ENCODE results near the gene TPSAB1. TPM values are rescaled to one million over a fixed set of nuclear protein-coding genes. Genes with fewer than 3 reads are reported as not detected.
A peak's percentile ranks its signal among the peaks of the same experiment; 100 is the strongest.

The TPSAB1 gene
- polyA plus RNA-seq, 1 donor: 0.30 TPM

GRCh38 chr16:1287982-1288670, 47.6 kb downstream of the TPSAB1 start:
- Histone ChIP-seq H3K4me1 (ENCODE audit: control insufficient read depth, insufficient read depth, low read length) (peaks cover 8% of the 10 kb centered on the region), H3K27me3 (ENCODE audit: control insufficient read depth, insufficient read depth, low read length) (peaks cover 50% of the 10 kb centered on the region), H3K4me3 (ENCODE audit: low read length) (no peak overlapping the region), H3K27ac (ENCODE audit: low read length) (no peak overlapping the region), H3K36me3 (ENCODE audit: control insufficient read depth, insufficient read depth, low read length) (no peaks in the 10 kb centered on the region), H3K9me3 (ENCODE audit: control insufficient read depth, low read depth, low read length) (no peaks in the 10 kb centered on the region)
- DNase-seq: no peak
- WGBS (ENCODE audit: insufficient coverage, low lambda C conversion rate): no CpG with 5 or more reads among the region's 40 CpGs

- H3K36me3 ChIP-seq (ENCODE audit: control insufficient read depth, insufficient read depth, low read length): no peaks in the 10 kb centered on the region
- no CpG with 5 or more reads among the region's 20 CpGs for WGBS (ENCODE audit: insufficient coverage, low lambda C conversion rate)
- no peaks in the 10 kb centered on the region for H3K9me3 ChIP-seq (ENCODE audit: control insufficient read depth, low read depth, low read length)
- peaks cover 50% of the 10 kb centered on the region for H3K27me3 ChIP-seq (ENCODE audit: control insufficient read depth, insufficient read depth, low read length)
- no peak overlapping the region for H3K27ac ChIP-seq (ENCODE audit: low read length)
- H3K4me1 ChIP-seq (ENCODE audit: control insufficient read depth, insufficient read depth, low read length): peaks cover 8% of the 10 kb centered on the region
- DNase-seq: no peak
- H3K4me3 ChIP-seq (ENCODE audit: low read length): no peak overlapping the region
Observed at GRCh38 chr16:1288813-1289476, 48.4 kb downstream of the TPSAB1 start.

GRCh38 chr16:1289477-1289866, 49.0 kb downstream of the TPSAB1 start:
- WGBS (ENCODE audit: insufficient coverage, low lambda C conversion rate): no CpG with 5 or more reads among the region's 17 CpGs
- Histone ChIP-seq H3K27ac (ENCODE audit: low read length) (no peak overlapping the region), H3K27me3 (ENCODE audit: control insufficient read depth, insufficient read depth, low read length) (peaks cover 50% of the 10 kb centered on the region), H3K4me1 (ENCODE audit: control insufficient read depth, insufficient read depth, low read length) (peaks cover 8% of the 10 kb centered on the region), H3K36me3 (ENCODE audit: control insufficient read depth, insufficient read depth, low read length) (no peaks in the 10 kb centered on the region), H3K9me3 (ENCODE audit: control insufficient read depth, low read depth, low read length) (no peaks in the 10 kb centered on the region), H3K4me3 (ENCODE audit: low read length) (no peak overlapping the region)
- DNase-seq: no peak

DNA sequence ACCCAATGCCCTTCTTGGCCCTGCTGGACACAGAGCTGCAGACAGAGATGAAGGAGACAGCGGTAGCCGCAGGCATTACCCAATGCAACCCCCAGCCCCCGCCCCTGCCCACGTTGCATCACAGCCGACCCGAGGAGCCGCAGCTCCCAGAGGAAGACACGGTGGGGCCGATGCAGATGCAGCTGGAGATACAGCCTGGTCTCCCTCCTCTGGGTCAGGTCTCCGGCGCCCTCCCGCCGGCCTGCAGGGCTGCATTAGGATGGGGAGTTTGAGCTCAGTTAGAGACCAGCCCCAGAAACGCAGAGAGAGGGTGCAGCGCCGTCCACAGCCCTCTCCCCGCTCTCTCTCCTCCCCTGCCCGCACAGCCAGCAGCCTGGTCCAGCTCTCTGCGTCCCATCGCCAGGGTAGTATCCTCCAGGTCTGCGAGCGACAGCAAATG, 49.6 kb downstream of the TPSAB1 start:
- no CpG with 5 or more reads among the region's 22 CpGs for WGBS (ENCODE audit: insufficient coverage, low lambda C conversion rate)
- no peak overlapping the region for H3K4me3 ChIP-seq (ENCODE audit: low read length)

DNA sequence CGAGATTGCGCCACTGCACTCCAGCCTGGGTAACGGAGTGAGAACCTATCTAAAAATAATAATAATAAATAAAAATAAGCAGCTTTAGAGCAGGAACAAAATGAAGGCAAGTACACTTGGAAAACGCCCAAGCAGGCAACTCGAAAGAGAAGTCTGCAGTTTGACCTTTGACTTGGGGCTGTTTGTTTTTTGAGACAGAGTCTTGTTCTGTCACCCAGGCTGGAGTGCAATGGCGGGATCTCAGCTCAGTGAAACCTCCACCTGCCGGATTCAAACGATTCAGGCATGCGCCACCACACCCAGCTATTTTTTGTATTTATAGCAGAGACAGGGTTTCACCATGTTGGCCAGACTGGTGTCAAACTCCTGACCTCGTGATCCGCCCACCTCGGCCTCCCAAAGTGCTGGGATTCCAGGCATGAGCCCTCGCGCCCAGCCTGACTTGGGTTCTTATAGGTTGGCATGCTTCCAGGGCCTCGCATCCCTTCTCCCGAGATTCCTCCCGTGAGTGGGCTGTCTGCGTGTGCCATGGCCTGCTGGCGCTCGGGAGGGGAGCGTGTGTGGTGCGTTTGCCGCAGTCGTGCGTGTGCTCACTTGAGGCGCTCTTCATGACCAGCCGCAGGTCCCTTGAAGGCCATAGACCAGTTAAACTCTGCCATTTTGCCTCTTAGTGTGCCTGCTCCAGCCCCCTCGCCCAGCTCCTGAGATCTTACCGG, 50.5 kb downstream of the TPSAB1 start:
- H3K4me3 ChIP-seq (ENCODE audit: low read length): no peak overlapping the region
- peaks cover 45% of the 10 kb centered on the region for H3K27me3 ChIP-seq (ENCODE audit: control insufficient read depth, insufficient read depth, low read length)
- no peaks in the 10 kb centered on the region for H3K36me3 ChIP-seq (ENCODE audit: control insufficient read depth, insufficient read depth, low read length)
- no peaks in the 10 kb centered on the region for H3K9me3 ChIP-seq (ENCODE audit: control insufficient read depth, low read depth, low read length)
- peak in 1 of 2 donors; percentile 38 for DNase-seq
- no peak overlapping the region for H3K27ac ChIP-seq (ENCODE audit: low read length)
- 50% methylated on average over 2 of the region's 29 CpGs for WGBS (ENCODE audit: insufficient coverage, low lambda C conversion rate)
- peaks cover 8% of the 10 kb centered on the region for H3K4me1 ChIP-seq (ENCODE audit: control insufficient read depth, insufficient read depth, low read length)

More for the DNA sequence above, 49.6 kb downstream of the TPSAB1 start:
- Histone ChIP-seq H3K36me3 (ENCODE audit: control insufficient read depth, insufficient read depth, low read length) (no peaks in the 10 kb centered on the region), H3K27ac (ENCODE audit: low read length) (no peak overlapping the region), H3K27me3 (ENCODE audit: control insufficient read depth, insufficient read depth, low read length) (peaks cover 50% of the 10 kb centered on the region), H3K4me1 (ENCODE audit: control insufficient read depth, insufficient read depth, low read length) (peaks cover 8% of the 10 kb centered on the region), H3K9me3 (ENCODE audit: control insufficient read depth, low read depth, low read length) (no peaks in the 10 kb centered on the region)
- DNase-seq: no peak

GRCh38 chr16:1291576-1291974, 51.1 kb downstream of the TPSAB1 start:
- Histone ChIP-seq H3K27me3 (ENCODE audit: control insufficient read depth, insufficient read depth, low read length) (peaks cover 39% of the 10 kb centered on the region), H3K27ac (ENCODE audit: low read length) (no peak overlapping the region), H3K4me3 (ENCODE audit: low read length) (no peak overlapping the region), H3K36me3 (ENCODE audit: control insufficient read depth, insufficient read depth, low read length) (no peaks in the 10 kb centered on the region), H3K9me3 (ENCODE audit: control insufficient read depth, low read depth, low read length) (no peaks in the 10 kb centered on the region), H3K4me1 (ENCODE audit: control insufficient read depth, insufficient read depth, low read length) (peaks cover 8% of the 10 kb centered on the region)
- DNase-seq: no peak
- no CpG with 5 or more reads among the region's 17 CpGs for WGBS (ENCODE audit: insufficient coverage, low lambda C conversion rate)

Other genes with a start within 250 kb of the TPSAB1 start
- 1.2 TPM for gene SSTR5, start 168.0 kb upstream of the TPSAB1 start, polyA plus RNA-seq
- 0.03 TPM for gene C1QTNF8, start 144.5 kb upstream of the TPSAB1 start, polyA plus RNA-seq
- gene CACNA1H, start 87.6 kb upstream of the TPSAB1 start, polyA plus RNA-seq: 9.8 TPM
- 25.4 TPM for gene TPSG1, start 15.4 kb upstream of the TPSAB1 start, polyA plus RNA-seq
- gene TPSB2, start 10.5 kb upstream of the TPSAB1 start, polyA plus RNA-seq: 0.34 TPM
- 0.06 TPM for gene TPSD1, start 15.4 kb downstream of the TPSAB1 start, polyA plus RNA-seq
- 130 TPM for gene UBE2I, start 68.9 kb downstream of the TPSAB1 start, polyA plus RNA-seq
- 8.1 TPM for gene BAIAP3, start 92.9 kb downstream of the TPSAB1 start, polyA plus RNA-seq
- gene TSR3, start 111.2 kb downstream of the TPSAB1 start, polyA plus RNA-seq: 40.0 TPM
- gene GNPTG, start 111.2 kb downstream of the TPSAB1 start, polyA plus RNA-seq: 68.3 TPM
- 21.9 TPM for gene UNKL, start 174.0 kb downstream of the TPSAB1 start, polyA plus RNA-seq
- gene UQCC4, start 180.0 kb downstream of the TPSAB1 start, polyA plus RNA-seq: 18.5 TPM
- 1.3 TPM for gene PERCC1, start 190.4 kb downstream of the TPSAB1 start, polyA plus RNA-seq
- gene CCDC154, start 203.9 kb downstream of the TPSAB1 start, polyA plus RNA-seq: 2.9 TPM
- 93.6 TPM for gene CLCN7, start 234.3 kb downstream of the TPSAB1 start, polyA plus RNA-seq
- 0.19 TPM for gene PTX4, start 248.2 kb downstream of the TPSAB1 start, polyA plus RNA-seq

Measured in large intestine (tissue), 3 donors.